Stimulated activated naive CD4-positive, alpha-beta T cell (primary cell): ENCODE data around the gene ANKS3.

ENCODE experiments used
- DNase-seq, 6 experiments: peaks; one replicate each; lab custom pipeline; 2025; lab: John Stamatoyannopoulos, UW

The ANKS3 gene

GRCh38 chr16:4734063-4734729 lies at the start of gene ANKS3, which contains the start of gene DNAAF8:
ANKS3 (minus strand) TSS chr16:4734271; CDS start chr16:4730149, 4,122 bp downstream.
DNAAF8 (plus strand) TSS chr16:4734537; CDS start chr16:4736515, 1,978 bp downstream.
- DNase-seq: peak; percentile 63 to 87 (median 76)

- no peak for DNase-seq
Observed at GRCh38 chr16:4783251-4783950, 49.3 kb upstream of the ANKS3 start.

GRCh38 chr16:4780235-4780634 lies 46.2 kb upstream of the ANKS3 start:
- DNase-seq: no peak

- DNase-seq: no peak
Observed at GRCh38 chr16:4778050-4778392, 44.0 kb upstream of the ANKS3 start.

- no peak for DNase-seq
Observed at GRCh38 chr16:4777339-4778049, 43.4 kb upstream of the ANKS3 start.

- DNase-seq: no peak
Observed at GRCh38 chr16:4776141-4776705, 42.2 kb upstream of the ANKS3 start.

GRCh38 chr16:4775005-4775404 lies 40.9 kb upstream of the ANKS3 start:
- DNase-seq: no peak

- no peak for DNase-seq
Observed at GRCh38 chr16:4772351-4772750, 38.3 kb upstream of the ANKS3 start.

GRCh38 chr16:4771646-4772045 lies 37.6 kb upstream of the ANKS3 start:
- no peak for DNase-seq

GRCh38 chr16:4769306-4769638 lies 35.2 kb upstream of the ANKS3 start:
- peak in 2 of 6 experiments; percentile 7 to 17 for DNase-seq

- peak; percentile 60 to 83 (median 74) for DNase-seq
Observed at GRCh38 chr16:4768549-4769305, 34.7 kb upstream of the ANKS3 start.

GRCh38 chr16:4767872-4768548 lies 33.9 kb upstream of the ANKS3 start:
- peak in 1 of 6 experiments; percentile 40 for DNase-seq

- peak; percentile 85 to 93 (median 92) for DNase-seq
Observed at GRCh38 chr16:4766875-4767628, 33.0 kb upstream of the ANKS3 start, which contains the start of gene ZNF500. ZNF500 (minus strand) TSS chr16:4767162; CDS start chr16:4765978, 1,184 bp downstream.

GRCh38 chr16:4765511-4766474 lies 31.7 kb upstream of the ANKS3 start:
- no peak for DNase-seq

- DNase-seq: no peak
Observed at GRCh38 chr16:4763791-4764190, 29.7 kb upstream of the ANKS3 start.

- no peak for DNase-seq
Observed at GRCh38 chr16:4762205-4762604, 28.1 kb upstream of the ANKS3 start.

GRCh38 chr16:4760221-4760910 lies 26.3 kb upstream of the ANKS3 start:
- DNase-seq: no peak

- DNase-seq: no peak
Observed at GRCh38 chr16:4755687-4756086, 21.6 kb upstream of the ANKS3 start.

GRCh38 chr16:4754865-4755264 lies 20.8 kb upstream of the ANKS3 start:
- DNase-seq: no peak
